AG10803 (cell line): ENCODE data around the gene DEUP1.
"Not testable (repeated sequence)": the region's sequence is repeated elsewhere in the genome, so short reads cannot be mapped to it uniquely, and the experiment has no call there.

Experiments
- DNase-seq: peaks from one replicate; pipeline ENCODE4 v3.0.0; 2010; ENCODE audit warnings: low read depth
- H3K4me3 ChIP-seq: 2 replicates; pipeline ENCODE4 v1.5.1; 2011; ENCODE audit warnings: mild to moderate bottlenecking, low read length, control low read depth
- TF ChIP-seq, protein P1 (sequence below): conservative IDR thresholded peaks from 2 replicates; pipeline ENCODE4 v1.5.1; 2011; ENCODE audit warnings: mild to moderate bottlenecking, low read length, control low read depth, inconsistent platforms

DEUP1 gene

DNA sequence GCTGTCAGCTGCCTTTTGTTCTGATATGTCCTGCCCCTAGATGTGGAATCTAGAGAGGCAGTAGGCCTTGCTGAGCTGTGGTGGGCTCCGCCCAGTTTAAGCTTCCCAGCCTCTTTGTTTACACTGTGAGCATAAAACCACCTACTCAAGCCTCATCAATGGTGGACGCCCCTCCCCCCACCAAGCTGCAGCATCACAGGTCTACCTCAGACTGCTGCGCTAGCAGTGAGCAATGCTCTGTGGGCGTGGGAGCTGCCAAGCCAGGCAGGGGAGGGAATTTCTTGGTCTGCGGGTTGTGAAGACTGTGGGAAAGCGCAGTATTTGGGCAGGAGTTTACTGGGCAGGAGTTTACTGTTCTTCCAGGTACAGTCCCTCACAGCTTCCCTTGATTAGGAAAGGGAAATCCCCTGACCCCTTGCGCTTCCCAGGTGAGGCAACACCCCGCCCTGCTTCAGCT lies 114.1 kb downstream of the DEUP1 start:
- DNase-seq, result no peak
- no peak overlapping the region for H3K4me3 ChIP-seq

DNA sequence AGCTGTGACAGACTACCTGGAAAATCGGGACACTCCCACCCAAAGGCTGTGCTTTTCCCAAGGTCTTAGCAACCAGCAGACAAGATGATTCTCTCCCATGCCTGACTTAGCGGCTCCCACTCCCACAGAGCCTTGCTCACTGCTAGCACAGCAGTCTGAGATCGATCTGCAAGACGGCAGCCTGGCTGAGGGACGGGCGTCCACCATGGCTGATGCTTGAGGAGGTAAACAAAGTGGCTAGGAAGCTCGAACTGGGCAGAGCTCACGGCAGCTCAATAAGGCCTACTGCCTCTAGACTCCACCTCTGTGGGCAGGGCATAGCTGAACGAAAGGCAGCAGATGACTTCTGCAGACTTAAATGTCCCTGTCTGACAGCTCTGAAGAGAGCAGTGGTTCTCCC lies 127.7 kb downstream of the DEUP1 start:
- TF ChIP-seq, protein P1, sequence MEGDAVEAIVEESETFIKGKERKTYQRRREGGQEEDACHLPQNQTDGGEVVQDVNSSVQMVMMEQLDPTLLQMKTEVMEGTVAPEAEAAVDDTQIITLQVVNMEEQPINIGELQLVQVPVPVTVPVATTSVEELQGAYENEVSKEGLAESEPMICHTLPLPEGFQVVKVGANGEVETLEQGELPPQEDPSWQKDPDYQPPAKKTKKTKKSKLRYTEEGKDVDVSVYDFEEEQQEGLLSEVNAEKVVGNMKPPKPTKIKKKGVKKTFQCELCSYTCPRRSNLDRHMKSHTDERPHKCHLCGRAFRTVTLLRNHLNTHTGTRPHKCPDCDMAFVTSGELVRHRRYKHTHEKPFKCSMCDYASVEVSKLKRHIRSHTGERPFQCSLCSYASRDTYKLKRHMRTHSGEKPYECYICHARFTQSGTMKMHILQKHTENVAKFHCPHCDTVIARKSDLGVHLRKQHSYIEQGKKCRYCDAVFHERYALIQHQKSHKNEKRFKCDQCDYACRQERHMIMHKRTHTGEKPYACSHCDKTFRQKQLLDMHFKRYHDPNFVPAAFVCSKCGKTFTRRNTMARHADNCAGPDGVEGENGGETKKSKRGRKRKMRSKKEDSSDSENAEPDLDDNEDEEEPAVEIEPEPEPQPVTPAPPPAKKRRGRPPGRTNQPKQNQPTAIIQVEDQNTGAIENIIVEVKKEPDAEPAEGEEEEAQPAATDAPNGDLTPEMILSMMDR, result no peak
- H3K4me3 ChIP-seq, result no peak overlapping the region
- no peak for DNase-seq

More for the DNA sequence above, 114.1 kb downstream of the DEUP1 start:
- TF ChIP-seq, protein P1, result no peak

DNA sequence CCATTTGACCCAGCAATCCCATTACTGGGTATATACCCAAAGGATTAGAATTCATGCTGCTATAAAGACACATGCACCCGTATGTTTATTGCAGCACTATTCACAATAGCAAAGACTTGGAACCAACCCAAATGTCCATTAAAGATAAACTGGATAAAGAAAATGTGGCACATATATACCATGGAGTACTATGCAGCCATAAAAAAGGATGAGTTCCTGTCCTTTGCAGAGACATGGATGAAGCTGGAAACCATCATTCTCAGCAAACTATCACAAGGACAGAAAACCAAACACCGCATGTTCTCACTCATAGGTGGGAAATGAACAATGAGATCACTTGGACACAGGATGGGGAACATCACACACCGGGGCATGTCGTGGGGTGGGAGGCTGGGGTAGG lies 133.1 kb downstream of the DEUP1 start:
- DNase-seq, H3K4me3 ChIP-seq: not testable (repeated sequence)

DNA sequence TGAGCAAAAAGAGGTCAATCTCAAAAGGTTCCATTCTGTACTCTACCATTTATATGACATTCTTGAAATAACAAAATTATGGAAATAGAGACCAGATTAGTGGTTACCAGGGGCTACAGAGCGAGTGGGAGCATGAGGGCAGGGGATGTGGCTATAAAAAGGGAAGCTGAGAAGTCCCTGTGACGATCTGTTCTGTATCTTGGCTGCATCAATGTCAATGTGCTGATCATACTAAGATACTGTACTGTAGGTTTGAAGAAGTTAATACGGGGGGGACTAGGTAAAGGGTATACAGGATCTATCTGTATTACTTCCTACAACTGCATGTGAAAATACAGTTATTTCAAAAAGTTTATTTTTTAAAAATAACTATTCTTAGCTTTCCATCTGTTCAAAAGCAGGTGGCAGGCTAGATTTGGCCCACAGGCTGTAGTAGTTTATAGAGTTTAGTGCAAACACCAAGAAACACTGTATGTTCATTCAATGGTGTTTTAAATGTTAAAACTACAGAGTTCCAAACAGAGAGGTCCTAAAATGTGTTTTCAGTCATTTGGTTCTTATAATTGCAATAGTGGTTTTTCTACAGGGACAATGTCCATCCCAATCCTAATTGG lies 134.5 kb downstream of the DEUP1 start:
- H3K4me3 ChIP-seq, result no peak overlapping the region
- TF ChIP-seq, protein P1, result no peak
- no peak for DNase-seq

DNA sequence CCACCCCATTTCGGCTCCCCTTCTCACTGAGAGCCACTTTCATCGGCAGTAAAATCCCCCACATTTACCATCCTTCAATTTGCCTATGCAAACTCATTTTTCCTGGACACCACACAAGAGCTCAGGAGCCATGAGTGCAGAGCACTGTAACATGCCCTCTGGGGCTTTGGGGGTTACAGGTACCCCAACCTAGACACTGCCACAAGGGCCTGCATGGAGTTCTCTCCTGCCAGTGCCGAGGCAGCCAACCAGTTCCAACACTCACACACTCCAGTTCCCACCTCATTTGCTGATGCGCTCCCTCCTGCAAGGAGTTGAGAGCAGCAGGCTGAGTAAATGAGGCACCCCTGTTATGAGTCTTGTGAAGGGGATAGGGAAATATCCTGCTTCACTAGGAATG lies 136.5 kb downstream of the DEUP1 start:
- H3K4me3 ChIP-seq, result no peak overlapping the region
- TF ChIP-seq, protein P1, result no peak
- no peak for DNase-seq

DNA sequence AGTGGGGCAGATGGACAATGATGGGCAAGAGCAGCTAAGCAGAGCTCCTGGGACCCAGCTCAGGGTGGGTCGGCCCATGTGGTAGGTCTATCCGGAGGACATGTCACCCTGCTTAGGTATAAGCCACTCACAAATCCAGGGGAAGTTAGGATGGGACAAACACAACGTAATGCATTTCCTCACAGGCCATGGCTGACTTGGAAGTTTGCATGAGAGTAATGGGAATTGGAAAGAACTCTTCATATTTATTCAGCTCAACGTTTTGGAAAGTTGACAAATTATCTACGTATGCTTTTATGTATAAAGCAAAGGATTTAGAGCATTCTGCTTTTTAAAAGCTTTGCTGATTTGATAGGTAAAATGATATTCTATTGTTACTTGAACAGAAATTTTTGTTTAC lies 137.7 kb downstream of the DEUP1 start:
- DNase-seq, result no peak
- no peak overlapping the region for H3K4me3 ChIP-seq
- TF ChIP-seq, protein P1, result no peak

DNA sequence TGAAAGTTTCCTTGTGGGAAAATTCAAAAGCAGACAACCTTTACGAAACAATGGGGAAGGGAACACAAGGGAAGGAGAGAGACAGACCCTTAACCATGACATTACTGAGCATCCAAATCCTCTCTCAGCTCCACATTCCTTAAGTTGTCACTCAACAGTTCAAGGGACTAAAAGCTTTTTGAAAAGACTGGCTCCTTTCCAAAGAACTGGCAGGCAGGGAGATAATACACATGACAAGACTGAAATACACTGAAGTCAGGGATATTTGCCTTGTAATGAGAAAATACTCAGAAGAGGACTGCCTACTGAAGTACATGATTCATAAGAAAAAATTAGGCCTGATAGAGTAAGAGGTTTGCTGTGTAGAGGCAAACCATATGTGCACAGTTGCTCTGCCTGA lies 143.6 kb downstream of the DEUP1 start:
- no peak for DNase-seq
- no peak overlapping the region for H3K4me3 ChIP-seq
- TF ChIP-seq, protein P1, result no peak
